PC-3 (cell line): ENCODE data around the gene SMIM7.

ENCODE experiments used
- CTCF ChIP-seq: fragments of 300-600 bp; sonication (generic); conservative IDR thresholded peaks from 2 replicates; pipeline ENCODE4 v1.5.1; 2017; ENCODE audit warnings: antibody characterized with exemption, low read depth, mild to moderate bottlenecking, low read length
- EZH2 ChIP-seq: fragments of 300-600 bp; sonication (generic); IDR thresholded peaks from one replicate; pipeline ENCODE4 v1.6.1; 2017; ENCODE audit warnings: antibody characterized with exemption, mild to moderate bottlenecking, low read length; ENCODE audit not compliant: unreplicated experiment

- TF ChIP-seq CTCF = no peak
- TF ChIP-seq EZH2 = no peak
Observed at GRCh38 chr19:16628984-16629691, 30.8 kb downstream of the SMIM7 start.
